HG02885 (cell line): ENCODE data around the gene SMIM33.
"Not testable (repeated sequence)": the region's sequence is repeated elsewhere in the genome, so short reads cannot be mapped to it uniquely, and the experiment has no call there.

Source experiments
- ATAC-seq: cut with Tn5 transposase; IDR thresholded peaks from one replicate; pipeline ENCODE4 v1.9.1; 2021; ENCODE audit warnings: mild to moderate bottlenecking; ENCODE audit not compliant: unreplicated experiment, poor library complexity

SMIM33 gene

DNA sequence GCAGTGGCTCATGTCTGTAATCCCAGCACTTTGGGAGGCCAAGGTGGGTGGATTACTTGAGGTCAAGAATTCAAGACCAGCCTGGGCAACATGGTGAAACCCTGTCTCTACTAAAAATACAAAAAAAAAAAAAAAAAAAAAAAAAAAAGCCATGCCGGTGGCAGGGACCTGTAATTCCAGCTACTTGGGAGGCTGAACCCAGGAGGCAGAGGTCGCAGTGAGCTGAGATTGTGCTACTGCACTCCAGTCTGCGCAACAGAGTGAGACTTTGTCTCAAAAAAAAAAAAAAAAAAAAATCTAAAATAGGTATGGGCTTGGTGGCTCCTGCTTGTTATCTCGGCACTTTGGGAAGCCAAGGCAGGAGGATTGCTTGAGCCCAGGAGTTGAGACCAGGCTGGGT, 8.9 kb downstream of the SMIM33 start:
- not testable (repeated sequence) for ATAC-seq

GRCh38 chr5:139481122-139481533, 10.3 kb downstream of the SMIM33 start:
- no peak for ATAC-seq

DNA sequence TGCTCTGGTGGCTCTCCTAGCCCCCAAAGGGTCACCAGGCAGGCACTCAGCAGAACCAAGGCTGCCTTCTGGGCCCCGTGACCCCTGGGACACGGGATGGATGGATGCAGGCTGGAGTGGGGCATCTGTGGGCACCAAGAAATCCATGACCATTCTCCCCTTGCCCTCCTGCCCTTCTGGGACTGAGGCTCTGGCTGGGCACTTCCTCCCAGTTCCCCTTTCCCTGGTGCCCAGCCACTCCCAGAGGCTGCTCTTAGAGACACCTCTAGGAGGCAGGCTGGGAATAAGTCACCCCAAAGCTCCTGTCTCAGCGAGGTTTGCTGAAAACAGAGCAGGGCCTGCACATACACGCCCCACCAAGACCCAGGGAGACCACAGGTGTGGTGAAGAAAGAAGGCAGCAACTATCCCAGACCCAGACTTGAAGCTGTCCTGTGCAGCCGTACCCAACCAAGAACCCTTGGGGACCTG, 10.8 kb downstream of the SMIM33 start:
- ATAC-seq, result peak; percentile 23

- ATAC-seq, result peak; percentile 73
These were observed 11.5 kb downstream of the SMIM33 start, which contains the start of gene STING1 for GRCh38 chr5:139482050-139482889. Gene STING1, minus strand, starts transcription at chr5:139482758. Its CDS starts 1,054 bp downstream, at chr5:139481704.

- not testable (repeated sequence) for ATAC-seq
These were observed 12.0 kb downstream of the SMIM33 start for GRCh38 chr5:139482890-139483208.

DNA sequence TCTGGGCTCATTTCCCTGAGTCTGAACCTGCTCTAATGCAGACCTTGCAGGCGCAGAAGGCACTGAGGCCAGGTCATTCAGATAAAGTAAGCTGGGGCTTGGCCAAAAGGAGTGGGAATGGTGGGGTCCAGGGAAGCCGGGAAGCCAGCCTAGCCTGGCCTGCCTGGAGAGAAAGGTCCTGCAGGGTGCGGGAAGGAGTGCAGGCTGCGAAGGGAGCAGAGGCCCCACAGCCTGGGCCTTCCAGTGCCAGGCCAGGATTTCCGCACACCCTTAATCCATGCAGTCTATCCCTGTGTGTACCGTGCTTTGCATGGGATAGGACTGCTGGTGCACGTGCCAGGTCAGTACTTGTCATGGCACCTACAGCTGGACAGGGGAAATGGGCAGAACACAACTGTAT, 15.4 kb downstream of the SMIM33 start:
- ATAC-seq, result no peak

- no peak for ATAC-seq
These were observed 17.5 kb downstream of the SMIM33 start for GRCh38 chr5:139488260-139488659.

DNA sequence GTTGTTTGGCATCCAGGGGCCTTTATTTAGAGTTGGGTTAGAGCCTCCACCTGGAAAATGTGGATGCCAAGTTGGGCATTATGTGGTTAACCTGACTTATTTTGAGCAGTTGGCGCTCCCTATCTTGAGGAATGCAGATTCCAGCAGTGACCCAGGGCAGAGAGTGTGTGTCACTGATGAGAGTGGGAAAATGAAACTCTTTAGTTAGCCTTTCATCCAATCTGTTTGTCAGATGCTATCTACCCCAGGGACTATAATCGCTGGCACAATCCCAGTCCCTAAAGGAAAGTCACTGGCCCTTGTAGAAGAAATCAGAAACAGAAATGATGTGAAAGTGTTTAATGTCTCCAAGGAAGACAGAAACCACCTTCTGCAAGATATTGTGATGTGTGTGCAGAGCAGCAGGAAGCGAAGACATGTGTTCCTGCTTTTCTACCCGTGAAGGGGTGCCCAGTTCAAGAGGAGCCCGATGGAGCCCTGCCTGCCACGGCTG, 21.9 kb downstream of the SMIM33 start:
- no peak for ATAC-seq

GRCh38 chr5:139494256-139494655, 23.5 kb downstream of the SMIM33 start:
- no peak for ATAC-seq

GRCh38 chr5:139494832-139495231, 24.0 kb downstream of the SMIM33 start:
- ATAC-seq, result no peak

- no peak for ATAC-seq
These were observed 25.0 kb downstream of the SMIM33 start for GRCh38 chr5:139495638-139496435.

- ATAC-seq, result no peak
These were observed 30.6 kb downstream of the SMIM33 start for GRCh38 chr5:139501381-139501780.

- not testable (repeated sequence) for ATAC-seq
These were observed 32.4 kb downstream of the SMIM33 start for GRCh38 chr5:139503036-139503817.

DNA sequence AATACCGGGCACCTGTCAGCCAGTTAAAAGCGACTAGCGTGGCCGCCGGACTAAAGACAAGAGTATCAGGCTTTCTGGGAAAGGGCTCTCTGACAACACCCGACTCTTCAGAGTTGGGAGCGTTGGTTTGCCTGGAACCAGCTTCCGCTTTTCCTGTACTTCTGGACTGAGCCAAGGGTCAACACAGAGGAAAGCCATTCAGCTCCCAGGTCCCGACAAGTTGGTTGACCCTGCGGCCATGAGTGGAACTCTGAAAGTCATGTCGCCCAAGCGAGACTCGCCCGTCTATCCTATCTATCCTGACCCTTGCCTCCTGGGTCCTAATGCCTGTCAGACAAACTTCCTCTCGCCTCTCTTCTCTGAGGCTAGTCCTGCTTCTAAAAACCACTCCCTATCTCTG, 33.1 kb downstream of the SMIM33 start:
- not testable (repeated sequence) for ATAC-seq

DNA sequence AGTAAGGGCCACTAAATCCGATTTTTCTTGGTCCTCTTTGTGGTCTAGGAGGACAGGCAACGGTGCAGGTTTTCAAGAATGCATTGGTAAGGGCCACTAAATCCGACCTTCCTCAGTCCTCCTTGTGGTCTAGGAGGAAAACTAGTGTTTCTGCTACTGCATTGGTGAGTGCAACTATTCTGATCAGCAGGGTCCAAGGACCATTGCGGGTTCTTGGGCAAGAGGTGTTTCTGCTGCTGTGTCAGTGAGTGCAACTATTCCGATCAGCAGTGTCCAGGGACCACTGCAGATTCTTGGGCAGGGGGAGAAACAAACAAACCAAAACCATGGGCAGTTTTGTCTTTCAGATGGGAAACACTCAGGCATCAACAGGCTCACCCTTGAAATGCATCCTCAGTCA, 33.9 kb downstream of the SMIM33 start:
- not testable (repeated sequence) for ATAC-seq

- ATAC-seq, result no peak
These were observed 42.1 kb downstream of the SMIM33 start for GRCh38 chr5:139512786-139513390.

GRCh38 chr5:139513434-139513833, 42.6 kb downstream of the SMIM33 start:
- ATAC-seq, result peak; percentile 65

DNA sequence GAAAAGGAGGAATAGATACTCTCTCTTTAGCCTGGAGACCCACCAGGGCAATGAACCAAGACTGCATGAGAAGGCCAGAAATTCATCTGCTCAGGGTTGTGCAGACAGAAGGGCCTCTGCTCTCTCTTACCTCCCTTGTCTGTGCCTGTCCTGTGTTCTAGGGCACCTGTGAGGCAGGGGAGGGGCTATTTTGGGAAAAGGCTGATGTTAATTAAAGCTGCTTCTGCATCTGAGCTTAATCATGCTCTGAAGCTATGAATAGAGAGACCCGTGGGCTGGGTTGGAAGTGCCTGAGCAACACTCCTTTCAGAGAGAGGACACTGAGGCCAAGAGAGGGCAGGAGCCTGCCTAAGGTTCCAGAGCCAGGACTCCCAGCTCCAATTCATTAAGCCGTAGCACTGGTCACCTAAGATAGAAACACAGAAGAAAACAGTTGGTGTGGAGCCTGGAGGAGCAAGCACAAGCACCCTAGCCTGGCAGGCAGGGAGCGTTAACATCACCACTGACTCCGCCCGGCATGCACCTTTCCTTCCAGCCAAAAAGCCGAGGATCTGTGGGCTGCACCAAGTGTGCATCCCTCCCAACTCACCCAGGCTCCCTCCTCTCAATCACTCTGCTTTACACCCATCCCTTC, 43.2 kb downstream of the SMIM33 start:
- no peak for ATAC-seq

- no peak for ATAC-seq
These were observed 43.7 kb downstream of the SMIM33 start for GRCh38 chr5:139514486-139514856.
